HG03280 (cell line): ENCODE results near the gene NCR2.

Source experiments
- ATAC-seq: cut with Tn5 transposase; IDR thresholded peaks from one replicate; pipeline ENCODE4 v1.9.1; 2021; ENCODE audit warnings: mild to moderate bottlenecking, moderate library complexity; ENCODE audit not compliant: unreplicated experiment

Gene NCR2

DNA sequence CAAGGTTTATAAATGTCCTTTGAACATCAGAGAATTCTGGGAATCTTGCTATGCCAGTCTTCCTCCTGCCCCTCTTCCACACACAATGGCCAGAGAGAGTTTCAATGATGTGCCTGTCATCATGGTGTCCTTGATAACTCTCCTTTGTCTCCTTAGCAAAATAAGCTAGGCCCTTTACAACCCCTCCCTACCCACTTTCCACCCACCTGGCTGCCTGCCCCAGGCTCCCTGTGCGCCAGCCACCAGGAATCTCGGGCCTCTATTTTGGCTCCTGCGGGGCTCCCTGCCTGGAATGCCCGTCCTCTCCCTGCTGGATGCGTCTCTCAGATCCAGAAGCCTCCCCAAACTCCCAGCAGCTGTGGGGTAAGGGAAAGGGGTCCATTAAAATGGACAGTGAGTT is 60.9 kb downstream of the NCR2 start:
- ATAC-seq, result no peak

GRCh38 chr6:41399424-41399823 is 64.0 kb downstream of the NCR2 start:
- ATAC-seq, result no peak
